Transverse colon (tissue), 3 donors: ENCODE data around the gene FSTL3.

Experiments used
- EP300 ChIP-seq: sonication (generic); formaldehyde crosslinking; IDR thresholded peaks from one replicate; pipeline ENCODE4 v1.6.1; 2017; ENCODE audit warnings: antibody characterized with exemption, low read depth
- POLR2A ChIP-seq: fragments of 450-650 bp; IDR thresholded peaks from one replicate; pipeline ENCODE4 v1.6.1; 2016; ENCODE audit warnings: antibody characterized with exemption, mild to moderate bottlenecking, moderate library complexity
- TF ChIP-seq, protein P1 (sequence below), 5 experiments: fragments of 200-600 bp in 3 of 5; fragments of 450-650 bp in 2 of 5; sonication (generic) in 3 of 5; IDR thresholded peaks; 1 replicate in 2 of 5; 2 replicates in 3 of 5; pipeline ENCODE4 v1.5.1; 2016 to 2017; ENCODE audit warnings: antibody characterized with exemption in 5 of 5, inconsistent platforms in 3 of 5, mild to moderate bottlenecking in 2 of 5, moderate library complexity in 1 of 5

DNA sequence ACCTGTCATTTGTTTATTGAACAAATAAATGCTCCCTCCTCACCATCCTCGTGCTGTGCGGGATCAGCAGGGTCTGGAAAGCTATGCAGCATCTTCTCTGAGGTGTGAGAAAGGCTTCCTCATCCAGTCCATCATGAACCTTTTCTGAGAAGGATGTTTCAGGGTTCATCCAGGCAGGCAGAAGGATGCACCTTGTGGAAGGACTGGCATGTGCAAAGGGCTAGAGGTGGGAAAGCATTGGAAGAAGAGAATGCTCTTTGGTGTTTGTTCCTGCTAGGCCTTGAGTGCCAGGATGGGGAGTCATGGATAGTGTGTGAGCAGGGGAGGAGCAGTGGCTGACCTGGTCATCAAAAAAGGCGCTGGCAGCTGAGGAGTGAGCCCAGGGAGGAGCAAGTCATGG is 39.2 kb downstream of the FSTL3 start:
- TF ChIP-seq EP300 = no peak
- TF ChIP-seq, protein P1, sequence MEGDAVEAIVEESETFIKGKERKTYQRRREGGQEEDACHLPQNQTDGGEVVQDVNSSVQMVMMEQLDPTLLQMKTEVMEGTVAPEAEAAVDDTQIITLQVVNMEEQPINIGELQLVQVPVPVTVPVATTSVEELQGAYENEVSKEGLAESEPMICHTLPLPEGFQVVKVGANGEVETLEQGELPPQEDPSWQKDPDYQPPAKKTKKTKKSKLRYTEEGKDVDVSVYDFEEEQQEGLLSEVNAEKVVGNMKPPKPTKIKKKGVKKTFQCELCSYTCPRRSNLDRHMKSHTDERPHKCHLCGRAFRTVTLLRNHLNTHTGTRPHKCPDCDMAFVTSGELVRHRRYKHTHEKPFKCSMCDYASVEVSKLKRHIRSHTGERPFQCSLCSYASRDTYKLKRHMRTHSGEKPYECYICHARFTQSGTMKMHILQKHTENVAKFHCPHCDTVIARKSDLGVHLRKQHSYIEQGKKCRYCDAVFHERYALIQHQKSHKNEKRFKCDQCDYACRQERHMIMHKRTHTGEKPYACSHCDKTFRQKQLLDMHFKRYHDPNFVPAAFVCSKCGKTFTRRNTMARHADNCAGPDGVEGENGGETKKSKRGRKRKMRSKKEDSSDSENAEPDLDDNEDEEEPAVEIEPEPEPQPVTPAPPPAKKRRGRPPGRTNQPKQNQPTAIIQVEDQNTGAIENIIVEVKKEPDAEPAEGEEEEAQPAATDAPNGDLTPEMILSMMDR (IDR thresholded peaks at IDR 0.05) = no peak
- TF ChIP-seq POLR2A = no peak
